Kidney (tissue), 14 donors: ENCODE data around the gene PITPNM1. TPM values are rescaled to one million over a fixed set of nuclear protein-coding genes. Genes with fewer than 3 reads are reported as not detected.
A peak's percentile ranks its signal among the peaks of the same experiment; 100 is the strongest.

Experiments used
- DNase-seq, 5 donors: peaks; one replicate each; pipeline ENCODE4 v3.0.0-alpha.2; 2013 to 2020
- FAIRE-seq: peaks from 2 replicates; lab custom pipeline; 2012; peaks lifted over from hg19 to GRCh38; lab: Jason Lieb, UNC
- H3K27ac ChIP-seq, 2 donors: one replicate each; pipeline ENCODE4 v1.7.0; 2013; ENCODE audit warnings: low read depth in 2 of 2, low read length in 2 of 2, inconsistent platforms in 1 of 2
- H3K27me3 ChIP-seq: one replicate; pipeline ENCODE4 v1.7.1; 2013; ENCODE audit warnings: low read length, inconsistent platforms; ENCODE audit not compliant: control insufficient read depth, insufficient read depth
- H3K36me3 ChIP-seq, 3 donors: one replicate each; pipeline versions ENCODE4 v1.7.0 to v1.7.1; 2013; ENCODE audit warnings: low read length in 3 of 3, control low read depth in 1 of 3, inconsistent platforms in 1 of 3; ENCODE audit not compliant: insufficient read depth in 3 of 3, control insufficient read depth in 2 of 3
- H3K4me1 ChIP-seq, 3 donors: one replicate each; pipeline versions ENCODE4 v1.7.0 to v1.7.1; 2013; ENCODE audit warnings: low read length in 3 of 3, inconsistent platforms in 1 of 3, low read depth in 1 of 3; ENCODE audit not compliant: control insufficient read depth in 2 of 3, insufficient read depth in 2 of 3
- H3K4me3 ChIP-seq, 3 donors: one replicate each; pipeline versions ENCODE4 v1.7.0 to v1.8.1; 2013; ENCODE audit warnings: low read length in 3 of 3, control low read depth in 1 of 3, inconsistent platforms in 1 of 3
- H3K9ac ChIP-seq, 3 donors: one replicate each; pipeline versions ENCODE4 v1.7.0 to v1.7.1; 2013; ENCODE audit warnings: low read length in 3 of 3, control low read depth in 1 of 3, inconsistent platforms in 1 of 3
- H3K9me3 ChIP-seq, 3 donors: one replicate each; pipeline versions ENCODE4 v1.7.0 to v1.7.1; 2013; ENCODE audit warnings: low read length in 3 of 3, control low read depth in 1 of 3, inconsistent platforms in 1 of 3; ENCODE audit not compliant: control insufficient read depth in 2 of 3, insufficient read depth in 1 of 3
- intact Hi-C: fragments of 100-400 bp; cut with DNase I; formaldehyde crosslinking; loops from one replicate; pipeline ENCODE4 v1.11.1; 2022
- polyA plus RNA-seq: library from polyadenylated mRNA; stranded (reverse); fragments of 350-450 nt; fragmentation: Illumina TruSeq; extraction: RNeasy Lipid Tissue Mini Kit (QIAGEN cat#74804); gene quantifications from one replicate; pipeline ENCODE4 v1.2.3, GENCODE V29; 2014; ENCODE audit warnings: low read depth, low replicate concordance; ENCODE audit not compliant: insufficient read depth
- total RNA-seq: library from RNA; stranded (reverse); fragmentation: NEBNext Ultra II Directional; extraction: Animal tissue kit (Norgen Biotek cat#: 25700); gene quantifications from one replicate; pipeline ENCODE4 v1.2.1, GENCODE V29; 2021
- TF ChIP-seq, protein P1 (sequence below): IDR thresholded peaks from 3 replicates; pipeline ENCODE4 v1.5.1; 2012; ENCODE audit warnings: mild to moderate bottlenecking, moderate library complexity, borderline replicate concordance; ENCODE audit not compliant: insufficient read depth; ENCODE audit errors: extremely low read depth
- donor health status: control.
- donor health status: control.
- donor health status: control.
- donor health status: control.
- donor health status: control.
- donor health status: DM: yes; HTN: yes; CAD: no.
- donor health status: Normal renal cell carcinoma (clear cell type).

Gene PITPNM1
- total and polyA plus RNA-seq, 2 donors from 2014 or later: 19.3 to 74.7 TPM

DNA sequence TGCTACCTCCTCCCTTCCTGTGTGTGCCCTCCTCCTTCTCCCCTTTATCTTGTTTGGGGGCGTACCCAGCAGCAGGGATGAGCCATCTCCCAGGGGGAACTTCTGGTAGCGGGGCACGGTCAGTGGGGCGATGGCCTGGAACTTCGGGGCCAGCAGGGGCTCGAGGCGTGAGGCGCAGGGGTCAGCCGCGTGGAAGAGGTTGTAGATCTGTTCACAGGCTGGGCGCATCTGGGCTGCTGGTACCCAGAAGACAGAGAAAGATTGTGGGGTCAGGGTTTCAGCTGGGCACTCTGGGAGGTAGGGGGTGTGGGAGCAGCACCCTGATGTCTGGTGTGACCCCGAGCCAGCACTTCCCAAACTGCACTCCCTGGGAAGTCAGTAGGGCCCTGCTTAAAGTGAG, 9.1 kb downstream of the PITPNM1 start:
- no peak overlapping the region for H3K9ac ChIP-seq
- TF ChIP-seq, protein P1, sequence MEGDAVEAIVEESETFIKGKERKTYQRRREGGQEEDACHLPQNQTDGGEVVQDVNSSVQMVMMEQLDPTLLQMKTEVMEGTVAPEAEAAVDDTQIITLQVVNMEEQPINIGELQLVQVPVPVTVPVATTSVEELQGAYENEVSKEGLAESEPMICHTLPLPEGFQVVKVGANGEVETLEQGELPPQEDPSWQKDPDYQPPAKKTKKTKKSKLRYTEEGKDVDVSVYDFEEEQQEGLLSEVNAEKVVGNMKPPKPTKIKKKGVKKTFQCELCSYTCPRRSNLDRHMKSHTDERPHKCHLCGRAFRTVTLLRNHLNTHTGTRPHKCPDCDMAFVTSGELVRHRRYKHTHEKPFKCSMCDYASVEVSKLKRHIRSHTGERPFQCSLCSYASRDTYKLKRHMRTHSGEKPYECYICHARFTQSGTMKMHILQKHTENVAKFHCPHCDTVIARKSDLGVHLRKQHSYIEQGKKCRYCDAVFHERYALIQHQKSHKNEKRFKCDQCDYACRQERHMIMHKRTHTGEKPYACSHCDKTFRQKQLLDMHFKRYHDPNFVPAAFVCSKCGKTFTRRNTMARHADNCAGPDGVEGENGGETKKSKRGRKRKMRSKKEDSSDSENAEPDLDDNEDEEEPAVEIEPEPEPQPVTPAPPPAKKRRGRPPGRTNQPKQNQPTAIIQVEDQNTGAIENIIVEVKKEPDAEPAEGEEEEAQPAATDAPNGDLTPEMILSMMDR: no peak
- H3K4me1 ChIP-seq: no peaks in the 10 kb centered on the region
- H3K4me3 ChIP-seq: no peak overlapping the region
- intact Hi-C loops: no loop called here
- peaks cover 0 to 9% (median 6%) of the 10 kb centered on the region in 3 donors for H3K36me3 ChIP-seq
- H3K27me3 ChIP-seq: no peaks in the 10 kb centered on the region
- H3K27ac ChIP-seq: no peak overlapping the region
- DNase-seq (no peak), FAIRE-seq (no peak)
- H3K9me3 ChIP-seq: no peaks in the 10 kb centered on the region

DNA sequence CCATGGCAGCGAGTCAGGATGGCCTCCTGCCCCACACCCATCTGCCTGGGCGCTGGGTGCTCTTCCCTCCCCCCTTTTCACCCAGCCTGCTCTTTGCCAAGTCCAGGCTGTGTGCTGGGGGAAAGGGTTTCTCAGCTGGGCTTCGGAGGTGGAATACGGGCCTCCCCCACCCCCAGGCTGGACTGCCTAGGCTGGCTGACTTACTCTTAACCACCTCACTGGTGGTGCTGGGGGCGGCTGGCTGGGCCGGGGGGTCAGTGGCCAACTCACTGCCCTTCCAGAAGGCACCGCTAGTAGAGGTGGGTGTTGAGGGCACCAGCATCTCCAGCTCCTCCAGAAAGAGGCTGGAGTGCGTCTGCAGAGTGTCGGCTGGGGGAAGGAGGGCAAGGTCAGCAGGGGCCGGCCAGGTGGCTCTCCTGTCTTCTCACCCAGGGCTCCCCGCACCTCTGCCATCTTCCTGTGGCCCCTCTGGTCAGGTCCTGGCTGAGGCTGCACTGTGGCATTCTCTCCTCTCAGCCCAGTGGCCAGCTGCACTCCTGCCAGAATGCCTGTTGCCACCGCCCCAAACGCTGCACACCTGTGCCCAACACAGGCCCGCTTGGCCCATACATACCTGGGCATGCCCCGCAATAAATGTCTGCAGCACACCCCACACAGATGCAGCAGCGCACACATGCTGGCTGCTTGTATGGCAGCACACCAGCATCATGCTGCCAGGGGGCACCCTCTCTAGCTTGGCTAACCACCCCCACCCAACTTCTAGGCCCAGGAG, 9.7 kb downstream of the PITPNM1 start:
- TF ChIP-seq, protein P1: no peak
- peaks cover 0 to 10% (median 6%) of the 10 kb centered on the region in 3 donors for H3K36me3 ChIP-seq
- H3K9ac ChIP-seq: no peak overlapping the region
- no peak overlapping the region for H3K27ac ChIP-seq
- no peak for FAIRE-seq
- H3K4me1 ChIP-seq: no peaks in the 10 kb centered on the region
- no peak for DNase-seq
- H3K27me3 ChIP-seq: no peaks in the 10 kb centered on the region
- no peaks in the 10 kb centered on the region for H3K9me3 ChIP-seq
- intact Hi-C loops: no loop called here
- no peak overlapping the region for H3K4me3 ChIP-seq

DNA sequence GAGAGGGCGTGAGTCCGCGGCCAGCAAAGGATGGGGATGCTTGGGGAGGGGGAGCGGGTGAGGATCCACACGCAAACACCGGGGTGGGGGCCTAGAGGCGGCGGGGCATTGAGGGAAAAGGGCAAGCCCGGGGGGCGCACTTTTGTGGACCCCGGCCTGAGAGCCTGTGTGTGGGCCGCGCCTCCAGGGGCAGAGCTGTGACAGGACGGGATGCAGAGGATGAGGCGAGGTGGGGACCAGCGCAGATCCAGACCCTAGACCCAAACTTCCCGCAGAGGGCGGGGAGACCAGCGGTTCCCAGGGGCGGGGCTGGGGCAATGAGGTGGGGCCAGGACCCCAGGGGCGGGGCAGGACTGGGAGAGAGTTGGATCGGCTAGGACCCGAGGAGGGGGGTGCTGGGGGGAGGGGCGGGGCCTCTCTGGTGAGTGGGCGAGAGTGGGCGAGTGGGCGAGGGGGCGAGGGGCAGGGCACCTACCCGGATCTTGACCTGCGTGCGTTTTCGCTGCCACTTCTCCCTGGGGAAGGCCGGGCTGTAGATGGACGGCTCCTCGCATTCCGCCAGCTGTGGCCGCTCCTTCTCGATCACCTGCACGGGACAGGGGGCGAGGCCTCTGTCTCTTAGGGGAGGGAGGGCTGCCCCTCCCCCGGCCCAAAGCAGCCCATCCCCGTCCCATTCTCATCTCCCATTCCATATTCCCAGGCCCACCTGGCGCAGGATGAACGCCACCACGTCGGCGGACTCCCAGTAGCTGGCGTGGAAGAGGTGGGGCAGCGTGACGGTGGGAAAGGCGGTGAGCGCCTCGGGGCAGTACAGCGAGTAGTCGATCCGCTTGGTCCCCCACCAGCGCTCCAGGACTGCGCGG, 10.6 kb downstream of the PITPNM1 start:
- H3K36me3 ChIP-seq: peaks cover 0 to 13% (median 5%) of the 10 kb centered on the region in 3 donors
- FAIRE-seq: no peak

More for the DNA sequence above, 10.6 kb downstream of the PITPNM1 start:
- H3K27ac ChIP-seq: no peak overlapping the region
- H3K9me3 ChIP-seq: no peaks in the 10 kb centered on the region
- intact Hi-C loops: no loop called here
- H3K9ac ChIP-seq: no peak overlapping the region
- TF ChIP-seq, protein P1: no peak
- H3K4me3 ChIP-seq: no peak overlapping the region
- H3K4me1 ChIP-seq: no peaks in the 10 kb centered on the region
- no peaks in the 10 kb centered on the region for H3K27me3 ChIP-seq
- peak in 1 of 5 donors; percentile 70 for DNase-seq
